HEK293 (cell line): Measurements from ENCODE around the gene MLXIPL.

Experiments used
- CTCF ChIA-PET: fragments of 350-600 bp; formaldehyde crosslinking; extraction: SDS; loops from one replicate; lab custom pipeline; 2021; ENCODE audit warnings: antibody characterized with exemption; lab: Yijun Ruan, JAX
- POLR2A ChIA-PET: fragments of 300-600 bp; formaldehyde crosslinking; extraction: SDS; loops from one replicate; lab custom pipeline; 2020; ENCODE audit warnings: antibody characterized with exemption, inconsistent platforms; lab: Yijun Ruan, JAX
- H3K27ac ChIP-seq: fragments of 200-500 bp; sonication (Bioruptor generic); 2 replicates; pipeline ENCODE4 v1.5.1; 2014; ENCODE audit warnings: low read depth, low read length, control low read depth, inconsistent platforms; ENCODE audit errors: extremely low read depth
- H3K36me3 ChIP-seq, 2 experiments: fragments of 200-500 bp in 1 of 2; sonication (Bioruptor generic) in 1 of 2; 1 replicate in 1 of 2; 2 replicates in 1 of 2; pipeline ENCODE4 v1.5.1; 2014 to 2017; ENCODE audit warnings: inconsistent platforms in 2 of 2, low read length in 2 of 2; ENCODE audit not compliant: control insufficient read depth in 2 of 2, insufficient read depth in 1 of 2
- H3K4me1 ChIP-seq: fragments of 200-500 bp; sonication (Bioruptor generic); 2 replicates; pipeline ENCODE4 v1.5.1; 2014; ENCODE audit warnings: mild to moderate bottlenecking, low read length, inconsistent platforms; ENCODE audit not compliant: control insufficient read depth, insufficient read depth
- H3K4me3 ChIP-seq: 2 replicates; pipeline ENCODE4 v1.5.1; 2011; ENCODE audit warnings: low read depth, mild to moderate bottlenecking, control low read depth, low read length, moderate library complexity
- H3K9me3 ChIP-seq: fragments of 200-500 bp; sonication (Bioruptor generic); 2 replicates; pipeline ENCODE4 v1.5.1; 2014; ENCODE audit warnings: low read depth, low read length, inconsistent platforms; ENCODE audit not compliant: control insufficient read depth, insufficient read depth
- EGR2 ChIP-seq: fragments of 450-650 bp; formaldehyde crosslinking; IDR thresholded peaks from 2 replicates; pipeline ENCODE4 v1.5.1; 2016; ENCODE audit warnings: low read depth, missing biosample characterization, missing genetic modification characterization
- GLI2 ChIP-seq: fragments of 450-650 bp; formaldehyde crosslinking; IDR thresholded peaks from 2 replicates; pipeline ENCODE4; 2017; ENCODE audit warnings: missing biosample characterization, missing genetic modification characterization, low read depth, borderline replicate concordance
- GLI4 ChIP-seq: fragments of 450-650 bp; formaldehyde crosslinking; IDR thresholded peaks from 2 replicates; pipeline ENCODE4 v1.5.1; 2016; ENCODE audit warnings: missing biosample characterization, missing genetic modification characterization
- GLIS1 ChIP-seq: fragments of 450-650 bp; formaldehyde crosslinking; IDR thresholded peaks from 2 replicates; pipeline ENCODE4 v1.5.1; 2016; ENCODE audit warnings: missing biosample characterization, missing genetic modification characterization
- KLF1 ChIP-seq: fragments of 450-650 bp; formaldehyde crosslinking; IDR thresholded peaks from 2 replicates; pipeline ENCODE4 v1.5.1; 2016; ENCODE audit warnings: missing biosample characterization, missing genetic modification characterization
- KLF9 ChIP-seq: fragments of 450-650 bp; formaldehyde crosslinking; IDR thresholded peaks from 2 replicates; pipeline ENCODE4 v1.5.1; 2016; ENCODE audit warnings: missing biosample characterization, missing genetic modification characterization, low read depth
- PRDM10 ChIP-seq: fragments of 450-650 bp; formaldehyde crosslinking; IDR thresholded peaks from 2 replicates; pipeline ENCODE4 v1.5.1; 2016; ENCODE audit warnings: missing biosample characterization, missing genetic modification characterization
- SCRT2 ChIP-seq: fragments of 450-650 bp; formaldehyde crosslinking; IDR thresholded peaks from 2 replicates; pipeline ENCODE4 v1.5.1; 2016; ENCODE audit warnings: missing biosample characterization, missing genetic modification characterization
- SP7 ChIP-seq: fragments of 450-650 bp; formaldehyde crosslinking; IDR thresholded peaks from 2 replicates; pipeline ENCODE4 v1.5.1; 2016; ENCODE audit warnings: missing biosample characterization, missing genetic modification characterization
- WT1 ChIP-seq: fragments of 450-650 bp; formaldehyde crosslinking; IDR thresholded peaks from 2 replicates; pipeline ENCODE4 v1.5.1; 2016; ENCODE audit warnings: missing biosample characterization, missing genetic modification characterization
- ZBTB11 ChIP-seq: fragments of 450-650 bp; formaldehyde crosslinking; conservative IDR thresholded peaks from 2 replicates; pipeline ENCODE4 v1.5.1; 2016; ENCODE audit warnings: low read depth, missing biosample characterization, missing genetic modification characterization
- ZBTB21 ChIP-seq: fragments of 450-650 bp; formaldehyde crosslinking; IDR thresholded peaks from 2 replicates; pipeline ENCODE4 v1.5.1; 2017; ENCODE audit warnings: missing biosample characterization, missing genetic modification characterization
- ZNF629 ChIP-seq: fragments of 450-650 bp; formaldehyde crosslinking; IDR thresholded peaks from 2 replicates; pipeline ENCODE4 v1.5.1; 2017; ENCODE audit warnings: missing biosample characterization, missing genetic modification characterization
- ZNF692 ChIP-seq: fragments of 450-650 bp; formaldehyde crosslinking; IDR thresholded peaks from 2 replicates; pipeline ENCODE4 v1.5.1; 2016; ENCODE audit warnings: missing biosample characterization, missing genetic modification characterization
- ZNF768 ChIP-seq: fragments of 450-650 bp; formaldehyde crosslinking; IDR thresholded peaks from 2 replicates; pipeline ENCODE4 v1.5.1; 2018; ENCODE audit warnings: missing biosample characterization, mild to moderate bottlenecking, missing genetic modification characterization

MLXIPL gene

GRCh38 chr7:73646785-73647724 is 22.7 kb upstream of the MLXIPL start:
- no peak overlapping the region for H3K4me3 ChIP-seq
- H3K27ac ChIP-seq: no peak overlapping the region
- ChIA-PET CTCF (interaction anchor here (0.6 to 1.6 kb wide), 5 partner anchors 9 to 121 kb away, joined by 3 to 4 read pairs (median 3); no protein-coding TSS in a partner anchor), POLR2A (interaction anchor here (1.1 kb wide), 1 partner anchor 41 kb away, joined by 3 read pairs; no protein-coding TSS in a partner anchor)
- H3K36me3 ChIP-seq: no peaks in the 10 kb centered on the region
- H3K9me3 ChIP-seq: no peaks in the 10 kb centered on the region
- no peak for TF ChIP-seq GLI2 (tag by site-specific recombination)
- no peak for TF ChIP-seq WT1 (tag by site-specific recombination)
- peak; percentile 88; the same call in 1 of the 2 replicates for TF ChIP-seq KLF1 (tag by site-specific recombination)
- peak; percentile 92 for TF ChIP-seq GLIS1
- peak; percentile 58; the same call in 1 of the 2 replicates for TF ChIP-seq ZBTB11 (tag by site-specific recombination)
- TF ChIP-seq SCRT2 (tag by site-specific recombination): peak; percentile 82
- peak; percentile 67 for TF ChIP-seq PRDM10 (tag by site-specific recombination)
- TF ChIP-seq, all 188 proteins: peak for 5
- no peaks in the 10 kb centered on the region for H3K4me1 ChIP-seq

- Histone ChIP-seq H3K27ac (no peak overlapping the region), H3K4me3 (no peak overlapping the region), H3K9me3 (no peaks in the 10 kb centered on the region), H3K36me3 (no peaks in the 10 kb centered on the region), H3K4me1 (no peaks in the 10 kb centered on the region)
- TF ChIP-seq EGR2 (tag by site-specific recombination) (no peak), ZNF768 (tag by site-specific recombination) (peak; percentile 94; the same call in 1 of the 2 replicates)
- POLR2A ChIA-PET: interaction anchor here (0.5 to 1.1 kb wide), 2 partner anchors 40 to 214 kb away, joined by 3 read pairs; no protein-coding TSS in a partner anchor
- CTCF ChIA-PET: interaction anchor here (1.0 to 1.6 kb wide), 5 partner anchors 10 to 82 kb away, joined by 3 to 6 read pairs (median 4); no protein-coding TSS in a partner anchor
Observed at GRCh38 chr7:73645643-73646174, 21.4 kb upstream of the MLXIPL start.

GRCh38 chr7:73644688-73645286 is 20.5 kb upstream of the MLXIPL start:
- H3K9me3 ChIP-seq: no peaks in the 10 kb centered on the region
- H3K4me3 ChIP-seq: no peak overlapping the region
- no peaks in the 10 kb centered on the region for H3K36me3 ChIP-seq
- ChIA-PET CTCF (interaction anchor here (0.6 to 1.5 kb wide), 6 partner anchors 38 to 520 kb away, joined by 3 to 4 read pairs (median 3); no protein-coding TSS in a partner anchor), POLR2A (no interaction called here)
- H3K27ac ChIP-seq: no peak overlapping the region
- H3K4me1 ChIP-seq: no peaks in the 10 kb centered on the region
- TF ChIP-seq ZNF629 (peak; percentile 69), GLI4 (tag by site-specific recombination) (no peak), ZNF692 (tag by site-specific recombination) (0 out of 2 replicates have a peak, but pooled peaks have one; percentile 21), ZBTB21 (tag by site-specific recombination) (peak; percentile 80), GLIS1 (peak; percentile 60), SP7 (0 out of 2 replicates have a peak, but pooled peaks have one; percentile 23), KLF9 (no peak)
